GM21360 (cell line): ENCODE data around the gene LSAMP.
"Not testable (repeated sequence)": the region's sequence is repeated elsewhere in the genome, so short reads cannot be mapped to it uniquely, and the experiment has no call there.

Experiments
- ATAC-seq: cut with Tn5 transposase; IDR thresholded peaks from one replicate; pipeline ENCODE4 v1.9.1; 2021; ENCODE audit warnings: mild to moderate bottlenecking, moderate library complexity; ENCODE audit not compliant: unreplicated experiment

LSAMP gene

GRCh38 chr3:116246406-116246980 lies 198.8 kb downstream of the LSAMP start:
- ATAC-seq, result no peak

GRCh38 chr3:116242825-116243224 lies 202.5 kb downstream of the LSAMP start:
- ATAC-seq, result no peak

- no peak for ATAC-seq
Measured at GRCh38 chr3:116241677-116242076, 203.6 kb downstream of the LSAMP start.

- no peak for ATAC-seq
Measured at GRCh38 chr3:116240261-116240660, 205.0 kb downstream of the LSAMP start.

GRCh38 chr3:116238846-116239565 lies 206.3 kb downstream of the LSAMP start:
- no peak for ATAC-seq

GRCh38 chr3:116233711-116234357 lies 211.5 kb downstream of the LSAMP start:
- no peak for ATAC-seq

- no peak for ATAC-seq
Measured at GRCh38 chr3:116230431-116231020, 214.8 kb downstream of the LSAMP start.

GRCh38 chr3:116226266-116226665 lies 219.0 kb downstream of the LSAMP start:
- no peak for ATAC-seq

GRCh38 chr3:116216761-116217160 lies 228.5 kb downstream of the LSAMP start:
- ATAC-seq, result no peak

GRCh38 chr3:116211901-116212300 lies 233.4 kb downstream of the LSAMP start:
- ATAC-seq, result no peak

GRCh38 chr3:116208830-116209229 lies 236.5 kb downstream of the LSAMP start:
- ATAC-seq, result not testable (repeated sequence)

- no peak for ATAC-seq
Measured at GRCh38 chr3:116200956-116201690, 244.2 kb downstream of the LSAMP start.

- ATAC-seq, result no peak
Measured at GRCh38 chr3:116199063-116199462, 246.2 kb downstream of the LSAMP start.

- no peak for ATAC-seq
Measured at GRCh38 chr3:116198087-116198486, 247.2 kb downstream of the LSAMP start.

- no peak for ATAC-seq
Measured at GRCh38 chr3:116192464-116192863, 252.8 kb downstream of the LSAMP start.

GRCh38 chr3:116191409-116191808 lies 253.9 kb downstream of the LSAMP start:
- ATAC-seq, result no peak

- no peak for ATAC-seq
Measured at GRCh38 chr3:116190095-116190494, 255.2 kb downstream of the LSAMP start.

GRCh38 chr3:116188231-116188785 lies 257.0 kb downstream of the LSAMP start:
- no peak for ATAC-seq

GRCh38 chr3:116186049-116186448 lies 259.2 kb downstream of the LSAMP start:
- ATAC-seq, result no peak

GRCh38 chr3:116181159-116181558 lies 264.1 kb downstream of the LSAMP start:
- ATAC-seq, result no peak

- no peak for ATAC-seq
Measured at GRCh38 chr3:116179091-116179490, 266.2 kb downstream of the LSAMP start.
